Bronchial epithelial cell (primary cell): Measurements from ENCODE around the gene ANK2. TPM values are rescaled to one million over a fixed set of nuclear protein-coding genes. Genes with fewer than 3 reads are reported as not detected.
A peak's percentile ranks its signal among the peaks of the same experiment; 100 is the strongest.

Experiments
- DNase-seq: peaks from one replicate; pipeline ENCODE4 v3.0.0-alpha.2; 2010; ENCODE audit warnings: low read depth
- FAIRE-seq: peaks from 2 replicates; lab custom pipeline; 2011; peaks lifted over from hg19 to GRCh38; lab: Jason Lieb, UNC
- H3K27me3 ChIP-seq: 2 replicates; pipeline ENCODE4 v1.5.1; 2011; ENCODE audit warnings: low read length; ENCODE audit not compliant: control insufficient read depth, insufficient read depth
- H3K36me3 ChIP-seq: 2 replicates; pipeline ENCODE4 v1.5.1; 2011; ENCODE audit warnings: low read length; ENCODE audit not compliant: control insufficient read depth, insufficient read depth
- H3K4me3 ChIP-seq: 2 replicates; pipeline ENCODE4 v1.5.1; 2011; ENCODE audit warnings: mild to moderate bottlenecking, low read depth, low read length, control low read depth
- total RNA-seq: library from RNA; depleted of rRNA; stranded (reverse); fragments of >200 nt; gene quantifications from 2 replicates; pipeline ENCODE4 v1.2.1, GENCODE V29; 2014
- TF ChIP-seq, protein P1 (sequence below): IDR thresholded peaks from 2 replicates; pipeline ENCODE4 v1.5.1; 2011; ENCODE audit warnings: mild to moderate bottlenecking, moderate library complexity, low read length, control low read depth, inconsistent platforms; ENCODE audit not compliant: insufficient read depth, severe bottlenecking

Gene ANK2
- total RNA-seq, 1 donor from 2014 or later = 2.6 TPM

DNA sequence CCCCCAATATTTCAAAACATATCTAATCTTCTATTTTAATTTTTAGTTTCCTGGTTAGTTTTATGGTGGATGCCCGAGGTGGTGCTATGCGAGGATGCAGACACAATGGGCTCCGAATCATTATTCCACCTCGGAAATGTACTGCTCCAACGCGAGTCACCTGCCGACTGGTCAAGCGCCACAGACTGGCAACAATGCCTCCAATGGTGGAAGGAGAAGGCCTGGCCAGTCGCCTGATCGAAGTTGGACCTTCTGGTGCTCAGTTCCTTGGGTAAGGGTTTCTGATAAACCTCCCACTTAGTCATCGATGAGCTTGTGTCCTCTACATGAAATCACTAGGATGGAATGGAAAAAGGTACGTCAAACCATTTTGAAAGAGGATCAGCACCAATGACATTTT, 280.7 kb downstream of the ANK2 start:
- H3K4me3 ChIP-seq = no peak overlapping the region
- H3K36me3 ChIP-seq = no peaks in the 10 kb centered on the region
- TF ChIP-seq, protein P1, sequence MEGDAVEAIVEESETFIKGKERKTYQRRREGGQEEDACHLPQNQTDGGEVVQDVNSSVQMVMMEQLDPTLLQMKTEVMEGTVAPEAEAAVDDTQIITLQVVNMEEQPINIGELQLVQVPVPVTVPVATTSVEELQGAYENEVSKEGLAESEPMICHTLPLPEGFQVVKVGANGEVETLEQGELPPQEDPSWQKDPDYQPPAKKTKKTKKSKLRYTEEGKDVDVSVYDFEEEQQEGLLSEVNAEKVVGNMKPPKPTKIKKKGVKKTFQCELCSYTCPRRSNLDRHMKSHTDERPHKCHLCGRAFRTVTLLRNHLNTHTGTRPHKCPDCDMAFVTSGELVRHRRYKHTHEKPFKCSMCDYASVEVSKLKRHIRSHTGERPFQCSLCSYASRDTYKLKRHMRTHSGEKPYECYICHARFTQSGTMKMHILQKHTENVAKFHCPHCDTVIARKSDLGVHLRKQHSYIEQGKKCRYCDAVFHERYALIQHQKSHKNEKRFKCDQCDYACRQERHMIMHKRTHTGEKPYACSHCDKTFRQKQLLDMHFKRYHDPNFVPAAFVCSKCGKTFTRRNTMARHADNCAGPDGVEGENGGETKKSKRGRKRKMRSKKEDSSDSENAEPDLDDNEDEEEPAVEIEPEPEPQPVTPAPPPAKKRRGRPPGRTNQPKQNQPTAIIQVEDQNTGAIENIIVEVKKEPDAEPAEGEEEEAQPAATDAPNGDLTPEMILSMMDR = no peak
- FAIRE-seq (no peak), DNase-seq (no peak)
- peaks cover 3% of the 10 kb centered on the region for H3K27me3 ChIP-seq

- TF ChIP-seq, protein P1 = no peak
- no peaks in the 10 kb centered on the region for H3K36me3 ChIP-seq
- peaks cover 3% of the 10 kb centered on the region for H3K27me3 ChIP-seq
- FAIRE-seq = no peak
- no peak overlapping the region for H3K4me3 ChIP-seq
- DNase-seq = no peak
Observed at GRCh38 chr4:113331811-113332210, 282.4 kb downstream of the ANK2 start.

DNA sequence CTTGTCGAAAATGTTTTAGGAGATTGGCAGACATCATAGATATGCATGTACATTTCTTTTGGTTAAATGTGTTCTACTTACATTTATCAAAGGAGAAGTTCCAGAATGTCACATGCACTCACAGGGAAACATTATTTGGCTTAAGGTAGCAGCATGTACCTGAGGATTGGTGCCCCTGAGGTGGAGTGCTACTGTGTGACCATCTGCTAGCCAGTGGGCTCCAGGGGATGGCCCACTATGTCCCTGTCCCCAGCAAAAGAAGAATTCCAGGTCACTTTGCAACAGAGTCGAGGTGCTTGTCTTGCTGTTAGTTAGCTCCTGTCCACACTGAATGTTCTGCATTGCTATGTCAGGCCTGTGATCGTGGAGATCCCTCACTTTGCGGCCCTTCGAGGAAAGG, 283.2 kb downstream of the ANK2 start:
- FAIRE-seq = no peak
- no peak overlapping the region for H3K4me3 ChIP-seq

GRCh38 chr4:113335746-113336145, 286.3 kb downstream of the ANK2 start:
- DNase-seq = no peak
- FAIRE-seq = no peak
- H3K36me3 ChIP-seq = no peaks in the 10 kb centered on the region
- no peak overlapping the region for H3K4me3 ChIP-seq
- TF ChIP-seq, protein P1 = no peak
- peaks cover 3% of the 10 kb centered on the region for H3K27me3 ChIP-seq

More for the DNA sequence above, 283.2 kb downstream of the ANK2 start:
- TF ChIP-seq, protein P1 = no peak
- Histone ChIP-seq H3K27me3 (peaks cover 3% of the 10 kb centered on the region), H3K36me3 (no peaks in the 10 kb centered on the region)
- DNase-seq = no peak

- no peak for FAIRE-seq
- no peak overlapping the region for H3K4me3 ChIP-seq
- TF ChIP-seq, protein P1 = no peak
- H3K27me3 ChIP-seq = peaks cover 2% of the 10 kb centered on the region
- peak; percentile 53 for DNase-seq
- H3K36me3 ChIP-seq = no peaks in the 10 kb centered on the region
Observed at GRCh38 chr4:113336556-113336955, 287.1 kb downstream of the ANK2 start.

GRCh38 chr4:113339430-113339813, 290.0 kb downstream of the ANK2 start:
- DNase-seq = no peak
- Histone ChIP-seq H3K27me3 (no peaks in the 10 kb centered on the region), H3K36me3 (no peaks in the 10 kb centered on the region), H3K4me3 (no peak overlapping the region)
- TF ChIP-seq, protein P1 = no peak
- FAIRE-seq = no peak
